Activated B cell treated with CpG ODN at 0.5 μM for 24 hours (primary cell): ENCODE data around the gene CDK19. TPM values are rescaled to one million over a fixed set of nuclear protein-coding genes. Genes with fewer than 3 reads are reported as not detected.

Experiments used
- ATAC-seq: fragments of 200-7000 bp; cut with Tn5 transposase; one replicate; pipeline ENCODE4 v1.10.0; 2021; ENCODE audit warnings: low read depth, mild to moderate bottlenecking, moderate library complexity
- CTCF ChIA-PET: fragments of 350-600 bp; sonication (Branson Sonifier 250); formaldehyde crosslinking; loops from one replicate; lab custom pipeline; 2021; ENCODE audit warnings: antibody characterized with exemption; lab: Charles Lee
- POLR2A ChIA-PET: fragments of 350-600 bp; sonication (Branson Sonifier 250); formaldehyde crosslinking; loops from one replicate; lab custom pipeline; 2021; ENCODE audit warnings: antibody characterized with exemption; lab: Charles Lee
- DNase-seq: peaks from one replicate; pipeline ENCODE4 v3.0.0; 2022
- H3K27ac Mint-ChIP-seq: one replicate; pipeline ENCODE4 v1.8.0; 2020; ENCODE audit warnings: mixed read lengths
- H3K27me3 Mint-ChIP-seq: one replicate; pipeline ENCODE4 v1.8.0; 2021; ENCODE audit warnings: mixed read lengths
- H3K36me3 Mint-ChIP-seq: one replicate; pipeline ENCODE4 v1.8.0; 2021; ENCODE audit warnings: low read depth, mixed read lengths
- H3K4me1 Mint-ChIP-seq: one replicate; pipeline ENCODE4 v1.8.0; 2021; ENCODE audit warnings: mixed read lengths
- H3K4me3 Mint-ChIP-seq: one replicate; pipeline ENCODE4 v1.8.0; 2020; ENCODE audit warnings: mild to moderate bottlenecking, mixed read lengths
- H3K9me3 Mint-ChIP-seq: one replicate; pipeline ENCODE4 v1.8.0; 2020; ENCODE audit warnings: mixed read lengths
- CTCF ChIP-seq: fragments of 200-600 bp; IDR thresholded peaks from one replicate; pipeline ENCODE4 v1.8.0; 2022; ENCODE audit warnings: antibody characterized with exemption, mild to moderate bottlenecking
- intact Hi-C: fragments of 100-400 bp; cut with micrococcal nuclease; formaldehyde crosslinking; loops from one replicate; pipeline ENCODE4 v1.15.1; 2024
- total RNA-seq: library from RNA; stranded (reverse); gene quantifications from 2 replicates; pipeline ENCODE4 v1.2.3, GENCODE V29; 2022

The CDK19 gene
- total RNA-seq, 1 donor from 2014 or later, result 31.1 TPM

GRCh38 chr6:110710115-110710514 is 105.2 kb downstream of the CDK19 start:
- Mint-ChIP-seq H3K27ac (no peak overlapping the region), H3K9me3 (peaks cover 1% of the 10 kb centered on the region), H3K4me3 (no peak overlapping the region), H3K36me3 (peaks cover 18% of the 10 kb centered on the region), H3K4me1 (peaks cover 17% of the 10 kb centered on the region), H3K27me3 (no peaks in the 10 kb centered on the region)
- intact Hi-C loops, result no loop called here
- POLR2A ChIA-PET, result no interaction called here
- CTCF ChIA-PET, result no interaction called here
- ATAC-seq, result no peak
- no peak for TF ChIP-seq CTCF
- no peak for DNase-seq

- TF ChIP-seq CTCF, result no peak
- H3K27ac Mint-ChIP-seq, result no peak overlapping the region
- no peaks in the 10 kb centered on the region for H3K27me3 Mint-ChIP-seq
- H3K36me3 Mint-ChIP-seq, result peaks cover 20% of the 10 kb centered on the region
- H3K4me1 Mint-ChIP-seq, result peaks cover 7% of the 10 kb centered on the region
- CTCF ChIA-PET, result no interaction called here
- ATAC-seq, result no peak
- intact Hi-C loops, result no loop called here
- no peaks in the 10 kb centered on the region for H3K9me3 Mint-ChIP-seq
- DNase-seq, result no peak
- POLR2A ChIA-PET, result interaction anchor here (0.6 kb wide), 1 partner anchor 10 kb away, joined by 3 read pairs; no protein-coding TSS in a partner anchor
- no peak overlapping the region for H3K4me3 Mint-ChIP-seq
Observed at GRCh38 chr6:110708295-110708950, 106.8 kb downstream of the CDK19 start.

- Mint-ChIP-seq H3K36me3 (peaks cover 14% of the 10 kb centered on the region), H3K9me3 (no peaks in the 10 kb centered on the region), H3K27me3 (no peaks in the 10 kb centered on the region), H3K4me3 (no peak overlapping the region), H3K27ac (no peak overlapping the region), H3K4me1 (peaks cover 7% of the 10 kb centered on the region)
- no peak for TF ChIP-seq CTCF
- ATAC-seq, result no peak
- CTCF ChIA-PET, result no interaction called here
- intact Hi-C loops, result no loop called here
- POLR2A ChIA-PET, result no interaction called here
- DNase-seq, result no peak
Observed at GRCh38 chr6:110705543-110705942, 109.7 kb downstream of the CDK19 start.

GRCh38 chr6:110703906-110704594 is 111.2 kb downstream of the CDK19 start:
- POLR2A ChIA-PET, result interaction anchor here (1.8 kb wide), 1 partner anchor 170 kb away, joined by 3 read pairs; no protein-coding TSS in a partner anchor
- Mint-ChIP-seq H3K36me3 (peaks cover 11% of the 10 kb centered on the region), H3K4me3 (no peak overlapping the region), H3K27me3 (no peaks in the 10 kb centered on the region), H3K9me3 (no peaks in the 10 kb centered on the region), H3K27ac (no peak overlapping the region), H3K4me1 (peaks cover 7% of the 10 kb centered on the region)
- ATAC-seq (no peak), DNase-seq (no peak)
- intact Hi-C loops, result no loop called here
- CTCF ChIA-PET, result no interaction called here
- TF ChIP-seq CTCF, result no peak
